ENCODE results near the gene PRUNE2.

Gene PRUNE2

GRCh38 chr9:76893395-76893932 is 12.4 kb downstream of the PRUNE2 start:
- no peak overlapping the region for H3K4me3 ChIP-seq (ENCODE audit: low read depth, low read length)
- TF ChIP-seq CTCF (IDR thresholded peaks at IDR 0.05; ENCODE audit: low read depth, low read length, missing control alignments): no peak
- no peak for DNase-seq (ENCODE audit: low read depth)

- TF ChIP-seq CTCF (IDR thresholded peaks at IDR 0.05; ENCODE audit: low read depth, low read length, missing control alignments): no peak
Observed at GRCh38 chr9:76891874-76892273, 14.0 kb downstream of the PRUNE2 start.

GRCh38 chr9:76891279-76891678 is 14.6 kb downstream of the PRUNE2 start:
- no peak for DNase-seq (ENCODE audit: low read depth)
- H3K4me3 ChIP-seq (ENCODE audit: low read depth, low read length): no peak overlapping the region
- no peak for TF ChIP-seq CTCF (IDR thresholded peaks at IDR 0.05; ENCODE audit: low read depth, low read length, missing control alignments)

More at GRCh38 chr9:76891874-76892273, 14.0 kb downstream of the PRUNE2 start:
- DNase-seq (ENCODE audit: low read depth): no peak
- H3K4me3 ChIP-seq (ENCODE audit: low read depth, low read length): no peak overlapping the region

GRCh38 chr9:76887951-76888350 is 18.0 kb downstream of the PRUNE2 start:
- no peak overlapping the region for H3K4me3 ChIP-seq (ENCODE audit: low read depth, low read length)
- no peak for TF ChIP-seq CTCF (IDR thresholded peaks at IDR 0.05; ENCODE audit: low read depth, low read length, missing control alignments)
- no peak for DNase-seq (ENCODE audit: low read depth)

GRCh38 chr9:76887003-76887821 is 18.7 kb downstream of the PRUNE2 start:
- TF ChIP-seq CTCF (IDR thresholded peaks at IDR 0.05; ENCODE audit: low read depth, low read length, missing control alignments): peak; percentile 20
- no peak for DNase-seq (ENCODE audit: low read depth)
- H3K4me3 ChIP-seq (ENCODE audit: low read depth, low read length): peak overlapping the region; percentile 13

GRCh38 chr9:76886318-76886717 is 19.6 kb downstream of the PRUNE2 start:
- no peak for TF ChIP-seq CTCF (IDR thresholded peaks at IDR 0.05; ENCODE audit: low read depth, low read length, missing control alignments)
- no peak for DNase-seq (ENCODE audit: low read depth)
- no peak overlapping the region for H3K4me3 ChIP-seq (ENCODE audit: low read depth, low read length)

Data from GM12864 (cell line).